OCI-LY3 (cell line): ENCODE measurements around the gene IL21R.

Source experiments
- EZH2phosphoT487 ChIP-seq: fragments of 200-600 bp; shearing (Covaris generic); IDR thresholded peaks from 2 replicates; pipeline ENCODE4 v1.6.1; 2018; ENCODE audit warnings: antibody characterized with exemption, mixed run types, low read depth
- TF ChIP-seq, protein P1 (sequence below): fragments of 200-600, 300-600 bp; sonication (generic); IDR thresholded peaks from 2 replicates; pipeline ENCODE4 v1.5.1; 2014; ENCODE audit warnings: antibody characterized with exemption, low read length, low read depth

DNA sequence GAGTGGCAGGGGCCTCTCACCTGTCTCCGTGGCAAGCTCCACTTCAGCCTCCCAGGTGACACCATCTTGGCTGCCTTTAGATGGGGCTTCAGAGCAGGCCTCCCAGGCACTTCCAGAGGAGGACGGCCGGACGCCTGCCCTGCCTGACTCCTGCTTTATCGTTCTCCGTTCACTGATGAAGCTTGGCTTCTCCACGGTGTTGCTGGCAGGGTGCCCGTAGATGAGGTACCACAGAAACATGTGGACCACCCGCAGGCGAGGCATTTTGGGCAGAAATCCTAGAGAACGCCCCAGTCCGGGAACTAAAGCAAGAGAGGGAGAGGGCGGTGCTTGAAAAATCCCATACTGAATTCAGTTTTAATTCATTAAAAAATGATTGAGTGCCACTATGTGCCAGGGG lies 93.2 kb downstream of the IL21R start:
- TF ChIP-seq EZH2phosphoT487: no peak
- TF ChIP-seq, protein P1, sequence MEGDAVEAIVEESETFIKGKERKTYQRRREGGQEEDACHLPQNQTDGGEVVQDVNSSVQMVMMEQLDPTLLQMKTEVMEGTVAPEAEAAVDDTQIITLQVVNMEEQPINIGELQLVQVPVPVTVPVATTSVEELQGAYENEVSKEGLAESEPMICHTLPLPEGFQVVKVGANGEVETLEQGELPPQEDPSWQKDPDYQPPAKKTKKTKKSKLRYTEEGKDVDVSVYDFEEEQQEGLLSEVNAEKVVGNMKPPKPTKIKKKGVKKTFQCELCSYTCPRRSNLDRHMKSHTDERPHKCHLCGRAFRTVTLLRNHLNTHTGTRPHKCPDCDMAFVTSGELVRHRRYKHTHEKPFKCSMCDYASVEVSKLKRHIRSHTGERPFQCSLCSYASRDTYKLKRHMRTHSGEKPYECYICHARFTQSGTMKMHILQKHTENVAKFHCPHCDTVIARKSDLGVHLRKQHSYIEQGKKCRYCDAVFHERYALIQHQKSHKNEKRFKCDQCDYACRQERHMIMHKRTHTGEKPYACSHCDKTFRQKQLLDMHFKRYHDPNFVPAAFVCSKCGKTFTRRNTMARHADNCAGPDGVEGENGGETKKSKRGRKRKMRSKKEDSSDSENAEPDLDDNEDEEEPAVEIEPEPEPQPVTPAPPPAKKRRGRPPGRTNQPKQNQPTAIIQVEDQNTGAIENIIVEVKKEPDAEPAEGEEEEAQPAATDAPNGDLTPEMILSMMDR: no peak
